Thyroid gland (tissue), 4 donors: ENCODE data around the gene C2orf80.

Source experiments
- CTCF ChIP-seq, 6 experiments: fragments of 200-600 bp in 3 of 6; fragments of 450-650 bp in 3 of 6; sonication (generic) in 3 of 6; IDR thresholded peaks; one replicate each; pipeline ENCODE4 v1.5.1; 2016 to 2019; ENCODE audit warnings: antibody characterized with exemption in 6 of 6, mild to moderate bottlenecking in 2 of 6, inconsistent platforms in 1 of 6, moderate library complexity in 1 of 6
- POLR2A ChIP-seq, 2 donors: fragments of 450-650 bp; IDR thresholded peaks; one replicate each; pipeline ENCODE4 v1.6.1; 2017; ENCODE audit warnings: antibody characterized with exemption in 2 of 2, mild to moderate bottlenecking in 2 of 2, moderate library complexity in 1 of 2

- TF ChIP-seq POLR2A (IDR thresholded peaks at IDR 0.05): no peak
- no peak for TF ChIP-seq CTCF (IDR thresholded peaks at IDR 0.05)
These were observed 15.7 kb downstream of the C2orf80 start for GRCh38 chr2:208174144-208174543.
